ENCODE data around the gene SSR2.

The SSR2 gene

GRCh38 chr1:155962599-155963211, 58.0 kb downstream of the SSR2 start:
- TF ChIP-seq CTCF (IDR thresholded peaks at IDR 0.05; ENCODE audit: low read depth, low read length) = no peak
- DNase-seq (ENCODE audit: extremely low read depth, low read depth) = no peak

- TF ChIP-seq CTCF (IDR thresholded peaks at IDR 0.05; ENCODE audit: low read depth, low read length) = peak; percentile 53
- DNase-seq (ENCODE audit: extremely low read depth, low read depth) = peak; percentile 74
These were observed 58.8 kb downstream of the SSR2 start for GRCh38 chr1:155961937-155962336.

DNA sequence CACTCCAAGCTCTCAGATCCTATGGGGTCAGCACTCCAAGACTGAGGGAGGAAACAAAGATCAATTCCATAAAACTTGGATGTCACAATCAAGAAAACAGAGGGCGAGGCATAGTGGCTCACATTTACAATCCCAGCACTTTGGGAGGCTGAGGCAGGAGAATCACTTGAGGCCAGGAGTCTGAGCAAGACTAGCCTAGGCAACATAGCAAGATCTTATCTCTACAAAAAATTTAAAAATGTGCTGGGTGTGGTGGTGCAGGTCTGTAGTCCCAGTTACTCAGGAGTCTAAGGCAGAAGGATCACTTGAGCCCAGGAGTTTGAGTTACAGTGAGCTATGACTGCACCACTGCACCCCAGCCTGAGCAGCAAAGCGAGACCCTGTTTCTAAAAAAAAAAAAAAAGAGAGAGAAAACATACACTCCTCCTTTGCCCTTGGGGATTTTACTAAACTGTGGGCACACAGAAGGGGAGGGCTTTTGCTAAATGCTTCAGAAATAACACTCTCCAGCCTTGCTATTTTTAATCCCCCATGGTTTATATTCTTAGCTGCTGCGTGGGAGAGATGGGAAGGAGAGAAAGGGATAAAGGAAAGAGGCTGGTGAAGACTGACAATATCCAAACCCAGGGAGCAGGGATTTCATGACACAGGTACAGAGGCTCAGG, 60.5 kb downstream of the SSR2 start:
- no peak for TF ChIP-seq CTCF (IDR thresholded peaks at IDR 0.05; ENCODE audit: low read depth, low read length)
- no peak for DNase-seq (ENCODE audit: extremely low read depth, low read depth)

Measured in AG09319 (cell line).